H9 (cell line): ENCODE data around the gene NUP210. TPM values are rescaled to one million over a fixed set of nuclear protein-coding genes. Genes with fewer than 3 reads are reported as not detected.

ENCODE experiments used
- DNase-seq: peaks from one replicate; pipeline ENCODE4 v3.0.0-alpha.2; 2017
- H2AFZ ChIP-seq: one replicate; pipeline ENCODE4 v1.6.1; 2013; ENCODE audit warnings: mild to moderate bottlenecking, low read length, control low read depth, moderate library complexity
- H2AK5ac ChIP-seq: 2 replicates; pipeline ENCODE4 v1.6.1; 2013; ENCODE audit warnings: low read length, control low read depth, mixed read lengths; ENCODE audit not compliant: insufficient read length
- H2BK120ac ChIP-seq: one replicate; pipeline ENCODE4 v1.6.1; 2013; ENCODE audit warnings: low read depth, mild to moderate bottlenecking, low read length, control low read depth, inconsistent platforms; ENCODE audit not compliant: poor library complexity, severe bottlenecking
- H2BK12ac ChIP-seq: 2 replicates; pipeline ENCODE4 v1.6.1; 2013; ENCODE audit warnings: low read length, control low read depth, mixed read lengths, low read depth; ENCODE audit not compliant: insufficient read length
- H2BK15ac ChIP-seq: 2 replicates; pipeline ENCODE4 v1.6.1; 2013; ENCODE audit warnings: low read depth, low read length, control low read depth
- H2BK20ac ChIP-seq: one replicate; pipeline ENCODE4 v1.6.1; 2013; ENCODE audit warnings: low read depth, mild to moderate bottlenecking, low read length, control low read depth, inconsistent platforms; ENCODE audit not compliant: poor library complexity, severe bottlenecking
- H2BK5ac ChIP-seq: 2 replicates; pipeline ENCODE4 v1.6.1; 2013; ENCODE audit warnings: low read length, control low read depth, mixed read lengths; ENCODE audit not compliant: insufficient read length
- H3K14ac ChIP-seq: 2 replicates; pipeline ENCODE4 v1.6.1; 2013; ENCODE audit warnings: low read length, control low read depth; ENCODE audit not compliant: insufficient read depth
- H3K18ac ChIP-seq: 2 replicates; pipeline ENCODE4 v1.6.1; 2013; ENCODE audit warnings: low read depth, mild to moderate bottlenecking, mixed read lengths, low read length, control low read depth; ENCODE audit not compliant: insufficient read length
- H3K23ac ChIP-seq: 2 replicates; pipeline ENCODE4 v1.6.1; 2013; ENCODE audit warnings: low read length, control low read depth, mixed read lengths, low read depth; ENCODE audit not compliant: insufficient read length
- H3K23me2 ChIP-seq: 2 replicates; pipeline ENCODE4 v1.6.1; 2013; ENCODE audit warnings: low read depth, mild to moderate bottlenecking, mixed read lengths, low read length, control low read depth; ENCODE audit not compliant: insufficient read length, poor library complexity, severe bottlenecking
- H3K27ac ChIP-seq: 2 replicates; pipeline ENCODE4 v1.5.1; 2013; ENCODE audit warnings: low read length, control low read depth, mixed read lengths, low read depth; ENCODE audit not compliant: insufficient read length
- H3K27me3 ChIP-seq: 2 replicates; pipeline ENCODE4 v1.6.1; 2013; ENCODE audit warnings: low read length, control low read depth, inconsistent platforms; ENCODE audit not compliant: insufficient read depth
- H3K4ac ChIP-seq: 2 replicates; pipeline ENCODE4 v1.6.1; 2013; ENCODE audit warnings: low read depth, mild to moderate bottlenecking, control low read depth, inconsistent platforms, low read length, moderate library complexity
- H3K4me1 ChIP-seq: 2 replicates; pipeline ENCODE4 v1.6.1; 2013; ENCODE audit warnings: low read length, control low read depth, inconsistent platforms; ENCODE audit not compliant: insufficient read depth
- H3K4me2 ChIP-seq: 2 replicates; pipeline ENCODE4 v1.6.1; 2013; ENCODE audit warnings: low read length, control low read depth, mixed read lengths; ENCODE audit not compliant: insufficient read length, insufficient read depth
- H3K56ac ChIP-seq: 2 replicates; pipeline ENCODE4 v1.6.1; 2013; ENCODE audit warnings: low read depth, mild to moderate bottlenecking, mixed read lengths, low read length, control low read depth; ENCODE audit not compliant: insufficient read length
- H3K79me1 ChIP-seq: 2 replicates; pipeline ENCODE4 v1.6.1; 2013; ENCODE audit warnings: low read depth, mild to moderate bottlenecking, moderate library complexity, low read length, control low read depth, inconsistent platforms; ENCODE audit not compliant: insufficient read depth, poor library complexity, severe bottlenecking
- H3K79me2 ChIP-seq: 2 replicates; pipeline ENCODE4 v1.6.1; 2013; ENCODE audit warnings: low read length, control low read depth, inconsistent platforms; ENCODE audit not compliant: insufficient read depth
- H3K9ac ChIP-seq: 2 replicates; pipeline ENCODE4 v1.6.1; 2013; ENCODE audit warnings: low read length, control low read depth, mixed read lengths; ENCODE audit not compliant: insufficient read length; ENCODE audit errors: extremely low read depth
- H3K9me3 ChIP-seq: one replicate; pipeline ENCODE4 v1.6.1; 2013; ENCODE audit warnings: low read depth, low read length, inconsistent platforms; ENCODE audit not compliant: control insufficient read depth
- H3T11ph ChIP-seq: one replicate; pipeline ENCODE4 v1.6.1; 2013; ENCODE audit warnings: mild to moderate bottlenecking, low read length, control low read depth, inconsistent platforms
- H4K20me1 ChIP-seq: one replicate; pipeline ENCODE4 v1.6.1; 2013; ENCODE audit not compliant: control insufficient read depth, insufficient read length, insufficient read depth
- H4K5ac ChIP-seq: 2 replicates; pipeline ENCODE4 v1.6.1; 2013; ENCODE audit warnings: low read depth, mild to moderate bottlenecking, mixed read lengths, low read length, control low read depth; ENCODE audit not compliant: insufficient read length
- H4K8ac ChIP-seq: replicated peaks from 2 replicates; pipeline ENCODE4 v1.6.1; 2013; ENCODE audit warnings: low read length, control low read depth, mixed read lengths, low read depth; ENCODE audit not compliant: insufficient read length
- H4K91ac ChIP-seq: 2 replicates; pipeline ENCODE4 v1.6.1; 2013; ENCODE audit warnings: low read depth, mild to moderate bottlenecking, moderate library complexity, mixed read lengths, low read length, control low read depth; ENCODE audit not compliant: insufficient read length
- H3K27ac Mint-ChIP-seq, 3 experiments: 2 replicates in 2 of 3; 3 replicates in 1 of 3; pipeline ENCODE4 v1.8.0; 2020 to 2021; ENCODE audit warnings: mixed read lengths in 3 of 3, mild to moderate bottlenecking in 1 of 3, moderate library complexity in 1 of 3
- H3K27me3 Mint-ChIP-seq: 2 replicates; pipeline ENCODE4 v1.8.0; 2021; ENCODE audit warnings: low read depth, mild to moderate bottlenecking, moderate library complexity, mixed read lengths
- H3K36me3 Mint-ChIP-seq, 3 experiments: 2 replicates in 2 of 3; 3 replicates in 1 of 3; pipeline ENCODE4 v1.8.0; 2020 to 2021; ENCODE audit warnings: low read depth in 3 of 3, mixed read lengths in 3 of 3; ENCODE audit not compliant: insufficient read depth in 1 of 3
- H3K4me1 Mint-ChIP-seq, 2 experiments: 2 replicates each; pipeline ENCODE4 v1.8.0; 2020; ENCODE audit warnings: mixed read lengths in 2 of 2
- H3K4me3 Mint-ChIP-seq, 2 experiments: 2 replicates in 1 of 2; 3 replicates in 1 of 2; pipeline ENCODE4 v1.8.0; 2020 to 2021; ENCODE audit warnings: mild to moderate bottlenecking in 2 of 2, mixed read lengths in 2 of 2, moderate library complexity in 1 of 2
- H3K9me3 Mint-ChIP-seq, 2 experiments: 2 replicates in 1 of 2; 3 replicates in 1 of 2; pipeline ENCODE4 v1.8.0; 2020; ENCODE audit warnings: mild to moderate bottlenecking in 2 of 2, mixed read lengths in 2 of 2, moderate library complexity in 1 of 2
- WGBS: extraction: QIAGEN DNeasy Blood & Tissue Kit; methylation state at CpG from one replicate; pipeline ENCODE4 v1.1.7; 2013; ENCODE audit warnings: missing lambda C conversion rate, low lambda C conversion rate, mixed read lengths; ENCODE audit not compliant: insufficient read length; ENCODE audit errors: extremely low coverage; 5-methylcytosine and 5-hydroxymethylcytosine counted together
- total RNA-seq: library from RNA; stranded (reverse); gene quantifications from 2 replicates; pipeline ENCODE4 v1.2.1, GENCODE V29; 2021
- TF ChIP-seq, protein P1 (sequence below): fragments of 200-600 bp; sonication (generic); conservative IDR thresholded peaks from 3 replicates; pipeline ENCODE4 v1.8.0; 2021; ENCODE audit warnings: antibody characterized with exemption, mild to moderate bottlenecking

Gene NUP210
- total RNA-seq, 1 experiment from 2014 or later = 48.8 TPM

DNA sequence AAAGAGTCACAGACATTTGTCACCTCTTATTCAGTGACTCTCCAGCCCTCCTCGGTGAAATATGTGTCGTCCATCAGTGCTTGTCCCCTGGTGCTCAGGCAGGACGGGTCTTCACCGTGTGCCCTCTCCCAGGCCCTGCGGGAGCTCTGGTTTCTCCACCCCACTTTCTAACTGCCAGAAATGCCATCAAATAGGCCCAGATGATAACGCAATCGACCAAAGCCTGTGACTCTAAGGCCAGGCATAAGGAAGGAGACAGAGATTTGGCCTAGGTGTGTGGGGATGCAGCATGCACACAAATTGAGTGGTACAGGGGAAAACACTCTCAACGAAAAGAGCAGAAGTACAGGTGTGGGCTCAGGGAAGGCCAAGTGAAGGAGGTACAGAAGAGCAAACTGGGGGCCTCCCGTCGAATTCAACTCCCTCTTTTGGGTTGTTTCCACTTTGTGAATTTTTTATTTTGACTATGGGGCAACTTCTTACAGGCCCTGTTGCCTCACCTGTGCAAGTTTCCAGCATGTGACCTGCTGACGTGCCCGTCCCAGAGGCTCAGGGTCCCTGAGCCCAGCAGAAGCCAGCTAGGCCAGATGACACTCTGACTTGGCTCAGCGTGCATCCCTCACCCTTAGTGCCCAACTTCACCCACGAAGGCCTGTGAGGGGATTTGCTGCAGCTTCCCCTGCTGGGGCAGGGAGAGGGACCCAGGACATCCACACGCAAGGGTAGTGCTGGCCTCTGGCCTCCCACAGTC, 4.7 kb downstream of the NUP210 start:
- Histone ChIP-seq H3K23ac (no peak overlapping the region), H3K23me2 (peaks cover 10% of the 10 kb centered on the region), H3K27me3 (no peaks in the 10 kb centered on the region), H2AFZ (no peak overlapping the region), H3K27ac (no peak overlapping the region), H2BK15ac (no peak overlapping the region), H3K4ac (no peak overlapping the region), H3K14ac (no peak overlapping the region), H3K9me3 (no peaks in the 10 kb centered on the region), H3K4me1 (no peaks in the 10 kb centered on the region; the same call in 1 of the 2 replicates), H2AK5ac (no peak overlapping the region), H4K91ac (no peak overlapping the region), H3T11ph (no peak overlapping the region), H2BK20ac (no peak overlapping the region), H3K79me1 (no peaks in the 10 kb centered on the region), H4K20me1 (peaks cover 3% of the 10 kb centered on the region), H4K8ac (no peak overlapping the region), H2BK120ac (no peak overlapping the region), H2BK5ac (no peak overlapping the region), H3K9ac (no peak overlapping the region), H4K5ac (no peak overlapping the region), H3K18ac (no peak overlapping the region), H3K56ac (no peak overlapping the region), H2BK12ac (no peak overlapping the region), H3K4me2 (no peak overlapping the region), H3K79me2 (no peaks in the 10 kb centered on the region; the same call in 1 of the 2 replicates)
- TF ChIP-seq, protein P1, sequence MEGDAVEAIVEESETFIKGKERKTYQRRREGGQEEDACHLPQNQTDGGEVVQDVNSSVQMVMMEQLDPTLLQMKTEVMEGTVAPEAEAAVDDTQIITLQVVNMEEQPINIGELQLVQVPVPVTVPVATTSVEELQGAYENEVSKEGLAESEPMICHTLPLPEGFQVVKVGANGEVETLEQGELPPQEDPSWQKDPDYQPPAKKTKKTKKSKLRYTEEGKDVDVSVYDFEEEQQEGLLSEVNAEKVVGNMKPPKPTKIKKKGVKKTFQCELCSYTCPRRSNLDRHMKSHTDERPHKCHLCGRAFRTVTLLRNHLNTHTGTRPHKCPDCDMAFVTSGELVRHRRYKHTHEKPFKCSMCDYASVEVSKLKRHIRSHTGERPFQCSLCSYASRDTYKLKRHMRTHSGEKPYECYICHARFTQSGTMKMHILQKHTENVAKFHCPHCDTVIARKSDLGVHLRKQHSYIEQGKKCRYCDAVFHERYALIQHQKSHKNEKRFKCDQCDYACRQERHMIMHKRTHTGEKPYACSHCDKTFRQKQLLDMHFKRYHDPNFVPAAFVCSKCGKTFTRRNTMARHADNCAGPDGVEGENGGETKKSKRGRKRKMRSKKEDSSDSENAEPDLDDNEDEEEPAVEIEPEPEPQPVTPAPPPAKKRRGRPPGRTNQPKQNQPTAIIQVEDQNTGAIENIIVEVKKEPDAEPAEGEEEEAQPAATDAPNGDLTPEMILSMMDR = no peak
- DNase-seq = no peak
- Mint-ChIP-seq H3K27ac (peak overlapping the region in 1 of 3 experiments; percentile 76; a peak in 1 of 7 replicates), H3K4me3 (no peak overlapping the region), H3K4me1 (peaks cover 15 to 24% of the 10 kb centered on the region in 2 experiments), H3K27me3 (peaks cover 7% of the 10 kb centered on the region), H3K36me3 (peaks cover 0 to 2% (median 2%) of the 10 kb centered on the region in 3 experiments; a peak in 3 of 7 replicates), H3K9me3 (no peaks in the 10 kb centered on the region)
- no CpG with 5 or more reads among the region's 15 CpGs for WGBS
